ENCODE measurements around the gene NLRP9.

Gene NLRP9

GRCh38 chr19:55695511-55696290 lies 42.5 kb downstream of the NLRP9 start:
- no peak for TF ChIP-seq CTCF (IDR thresholded peaks at IDR 0.05; ENCODE audit: poor library complexity, severe bottlenecking)
- ATAC-seq (ENCODE audit: low read depth), result no peak
- DNase-seq (ENCODE audit: low spot score), result no peak
- no peak overlapping the region for H3K27ac ChIP-seq (ENCODE audit: poor library complexity, severe bottlenecking)
- H3K4me1 ChIP-seq (ENCODE audit: insufficient read depth, poor library complexity, severe bottlenecking), result no peaks in the 10 kb centered on the region
- H3K9me3 ChIP-seq (ENCODE audit: severe bottlenecking), result no peaks in the 10 kb centered on the region
- H3K27me3 ChIP-seq (ENCODE audit: insufficient read depth, poor library complexity, severe bottlenecking), result no peaks in the 10 kb centered on the region
- H3K4me3 ChIP-seq (ENCODE audit: severe bottlenecking), result no peak overlapping the region
- H3K36me3 ChIP-seq (ENCODE audit: low read depth), result peaks cover 16% of the 10 kb centered on the region

- ATAC-seq (ENCODE audit: low read depth) (no peak), DNase-seq (ENCODE audit: low spot score) (no peak)
- Histone ChIP-seq H3K4me1 (ENCODE audit: insufficient read depth, poor library complexity, severe bottlenecking) (no peaks in the 10 kb centered on the region), H3K27ac (ENCODE audit: poor library complexity, severe bottlenecking) (no peak overlapping the region), H3K27me3 (ENCODE audit: insufficient read depth, poor library complexity, severe bottlenecking) (no peaks in the 10 kb centered on the region), H3K36me3 (ENCODE audit: low read depth) (peaks cover 17% of the 10 kb centered on the region), H3K4me3 (ENCODE audit: severe bottlenecking) (no peak overlapping the region), H3K9me3 (ENCODE audit: severe bottlenecking) (no peaks in the 10 kb centered on the region)
- TF ChIP-seq CTCF (IDR thresholded peaks at IDR 0.05; ENCODE audit: poor library complexity, severe bottlenecking), result no peak
Observed at GRCh38 chr19:55694656-55695491, 43.3 kb downstream of the NLRP9 start.

GRCh38 chr19:55694241-55694655 lies 44.0 kb downstream of the NLRP9 start:
- Histone ChIP-seq H3K27ac (ENCODE audit: poor library complexity, severe bottlenecking) (no peak overlapping the region), H3K9me3 (ENCODE audit: severe bottlenecking) (no peaks in the 10 kb centered on the region), H3K4me3 (ENCODE audit: severe bottlenecking) (no peak overlapping the region), H3K4me1 (ENCODE audit: insufficient read depth, poor library complexity, severe bottlenecking) (no peaks in the 10 kb centered on the region), H3K36me3 (ENCODE audit: low read depth) (peaks cover 17% of the 10 kb centered on the region), H3K27me3 (ENCODE audit: insufficient read depth, poor library complexity, severe bottlenecking) (no peaks in the 10 kb centered on the region)
- no peak for TF ChIP-seq CTCF (IDR thresholded peaks at IDR 0.05; ENCODE audit: poor library complexity, severe bottlenecking)
- ATAC-seq (ENCODE audit: low read depth) (no peak), DNase-seq (ENCODE audit: low spot score) (no peak)

- Histone ChIP-seq H3K27ac (ENCODE audit: poor library complexity, severe bottlenecking) (no peak overlapping the region), H3K36me3 (ENCODE audit: low read depth) (peaks cover 17% of the 10 kb centered on the region), H3K4me3 (ENCODE audit: severe bottlenecking) (no peak overlapping the region), H3K9me3 (ENCODE audit: severe bottlenecking) (no peaks in the 10 kb centered on the region), H3K27me3 (ENCODE audit: insufficient read depth, poor library complexity, severe bottlenecking) (no peaks in the 10 kb centered on the region), H3K4me1 (ENCODE audit: insufficient read depth, poor library complexity, severe bottlenecking) (no peaks in the 10 kb centered on the region)
- no peak for DNase-seq (ENCODE audit: low spot score)
- TF ChIP-seq CTCF (IDR thresholded peaks at IDR 0.05; ENCODE audit: poor library complexity, severe bottlenecking), result no peak
- ATAC-seq (ENCODE audit: low read depth), result no peak
Observed at GRCh38 chr19:55693336-55693974, 44.7 kb downstream of the NLRP9 start.

Data from RWPE2 (cell line).